RPMI7951 (cell line): Measurements from ENCODE around the gene HLX. TPM values are rescaled to one million over a fixed set of nuclear protein-coding genes. Genes with fewer than 3 reads are reported as not detected.

Experiments used
- DNase-seq: peaks from one replicate; pipeline ENCODE4 v3.0.0-alpha.2; 2012; ENCODE audit warnings: low read depth
- total RNA-seq: library from RNA; depleted of rRNA; stranded (reverse); fragments of >200 nt; shearing (Covaris generic); gene quantifications from 2 replicates; pipeline ENCODE4 v1.2.3, GENCODE V29; 2014; rRNA removed

HLX gene
- 5.2 TPM in 2 replicates for total RNA-seq

- DNase-seq = peak; percentile 93
Observed at GRCh38 chr1:220879076-220879508, at the start of gene HLX. TSS of gene HLX (plus strand) at chr1:220879443. CDS start at chr1:220879858, 415 bp downstream.

GRCh38 chr1:220833436-220833835 lies 45.8 kb upstream of the HLX start:
- DNase-seq = no peak

- DNase-seq = no peak
Observed at GRCh38 chr1:220834155-220834870, 44.9 kb upstream of the HLX start.

- DNase-seq = no peak
Observed at GRCh38 chr1:220838578-220838977, 40.7 kb upstream of the HLX start.

GRCh38 chr1:220839474-220839873 lies 39.8 kb upstream of the HLX start:
- DNase-seq = no peak

GRCh38 chr1:220841293-220841692 lies 38.0 kb upstream of the HLX start:
- peak; percentile 18 for DNase-seq

GRCh38 chr1:220843481-220844011 lies 35.7 kb upstream of the HLX start:
- no peak for DNase-seq

GRCh38 chr1:220852408-220852807 lies 26.8 kb upstream of the HLX start:
- DNase-seq = no peak

- no peak for DNase-seq
Observed at GRCh38 chr1:220872296-220872695, 6.9 kb upstream of the HLX start.

GRCh38 chr1:220873087-220873486 lies 6.2 kb upstream of the HLX start:
- no peak for DNase-seq

GRCh38 chr1:220873868-220874655 lies 5.2 kb upstream of the HLX start:
- DNase-seq = peak; percentile 42

GRCh38 chr1:220875260-220875659 lies 4.0 kb upstream of the HLX start:
- no peak for DNase-seq

GRCh38 chr1:220876511-220877376 lies 2.5 kb upstream of the HLX start:
- no peak for DNase-seq

- no peak for DNase-seq
Observed at GRCh38 chr1:220877377-220878095, 1.7 kb upstream of the HLX start.

- DNase-seq = no peak
Observed at GRCh38 chr1:220878191-220879075, 810 bp upstream of the HLX start.

- peak; percentile 71 for DNase-seq
Observed at GRCh38 chr1:220879509-220880361, 492 bp downstream of the HLX start.

GRCh38 chr1:220880362-220880670 lies 1.1 kb downstream of the HLX start:
- DNase-seq = no peak

- DNase-seq = no peak
Observed at GRCh38 chr1:220880726-220881506, 1.7 kb downstream of the HLX start.
